ENCODE data around the gene KRTAP4-8.
"Not testable (repeated sequence)": the region's sequence is repeated elsewhere in the genome, so short reads cannot be mapped to it uniquely, and the experiment has no call there.

KRTAP4-8 gene

DNA sequence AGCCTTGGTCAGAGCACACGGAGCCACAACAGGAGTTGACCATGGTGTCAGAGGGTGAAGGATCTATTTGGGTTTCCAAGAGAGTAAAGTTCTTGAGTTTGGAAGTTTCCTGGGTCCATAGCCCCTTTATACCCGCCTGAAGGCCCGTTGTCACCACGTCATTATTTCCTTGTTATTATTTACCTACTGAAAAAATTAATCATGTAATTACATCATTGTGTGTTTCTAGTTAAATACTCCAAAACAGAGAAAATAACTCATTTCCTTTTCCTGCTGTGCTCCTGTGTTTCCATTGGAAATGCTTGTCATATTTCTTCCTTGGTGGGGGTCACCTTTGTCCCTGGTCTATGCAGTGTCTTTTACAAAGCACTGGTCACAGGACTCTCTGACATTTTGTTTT lies at the start of gene KRTAP4-8:
KRTAP4-8 (minus strand) TSS at position 101 of the 400 bp plus-strand sequence; CDS start at position 43, 58 bp downstream.
- DNase-seq (ENCODE audit: low read depth in 2 of 2): no peak

DNA sequence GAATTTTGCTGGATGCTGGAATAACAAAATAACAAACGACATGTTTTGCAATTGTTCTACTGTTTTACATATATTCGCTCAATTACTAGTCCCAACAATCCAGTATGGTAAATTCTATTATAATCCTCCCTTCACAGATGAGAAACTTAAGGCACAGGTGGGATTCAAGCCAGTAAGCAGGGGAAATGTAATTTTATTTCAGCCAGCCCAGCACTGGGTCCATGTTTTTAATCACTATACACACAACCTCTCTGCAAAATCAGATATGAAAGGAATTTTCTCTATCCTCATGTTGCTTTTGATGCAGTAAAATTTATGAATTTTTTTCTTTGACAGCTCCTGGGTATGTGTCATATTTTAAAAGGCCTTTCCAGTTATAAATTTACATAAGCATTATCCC lies 47.3 kb upstream of the KRTAP4-8 start:
- no peak for DNase-seq (ENCODE audit: low read depth in 2 of 2)

DNA sequence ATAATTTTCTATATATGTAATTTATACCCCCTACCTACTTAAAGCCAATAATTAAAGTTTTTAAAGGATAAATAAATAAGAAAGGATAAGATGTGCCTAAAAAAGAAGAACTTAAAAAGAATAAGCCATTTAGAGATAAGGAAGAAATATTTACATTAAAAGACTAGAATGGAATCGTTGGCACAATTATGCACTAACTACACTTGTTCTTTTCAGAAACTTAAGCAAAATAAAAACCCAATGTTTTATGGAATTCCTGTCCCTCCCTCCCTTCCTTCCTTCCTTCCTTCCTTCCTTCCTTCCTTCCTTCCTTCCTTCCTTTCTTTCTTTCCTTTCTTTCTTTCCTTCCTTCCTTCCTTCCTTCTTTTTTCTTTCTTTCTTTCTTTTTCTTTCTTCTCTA lies 46.9 kb upstream of the KRTAP4-8 start:
- DNase-seq (ENCODE audit: low read depth in 2 of 2): no peak

DNA sequence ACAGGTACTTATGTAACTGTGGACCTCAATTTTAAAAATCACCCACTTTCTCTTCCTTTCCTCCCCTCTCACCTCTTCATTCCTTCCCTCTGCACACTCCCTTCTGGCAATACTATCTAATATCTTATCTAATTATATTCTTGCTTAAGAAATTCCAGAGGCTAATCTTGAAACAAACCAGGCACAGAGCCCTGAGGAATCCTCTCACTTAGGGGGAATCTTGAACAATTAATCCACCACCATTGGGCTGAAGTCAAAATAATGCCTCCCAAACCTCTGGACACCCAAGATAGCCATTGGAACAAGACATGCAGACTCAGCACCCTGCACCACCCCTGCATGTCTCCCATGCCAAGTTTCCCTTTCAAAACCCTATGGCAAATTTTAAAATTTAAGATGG lies 43.4 kb upstream of the KRTAP4-8 start:
- no peak for DNase-seq (ENCODE audit: low read depth in 2 of 2)

DNA sequence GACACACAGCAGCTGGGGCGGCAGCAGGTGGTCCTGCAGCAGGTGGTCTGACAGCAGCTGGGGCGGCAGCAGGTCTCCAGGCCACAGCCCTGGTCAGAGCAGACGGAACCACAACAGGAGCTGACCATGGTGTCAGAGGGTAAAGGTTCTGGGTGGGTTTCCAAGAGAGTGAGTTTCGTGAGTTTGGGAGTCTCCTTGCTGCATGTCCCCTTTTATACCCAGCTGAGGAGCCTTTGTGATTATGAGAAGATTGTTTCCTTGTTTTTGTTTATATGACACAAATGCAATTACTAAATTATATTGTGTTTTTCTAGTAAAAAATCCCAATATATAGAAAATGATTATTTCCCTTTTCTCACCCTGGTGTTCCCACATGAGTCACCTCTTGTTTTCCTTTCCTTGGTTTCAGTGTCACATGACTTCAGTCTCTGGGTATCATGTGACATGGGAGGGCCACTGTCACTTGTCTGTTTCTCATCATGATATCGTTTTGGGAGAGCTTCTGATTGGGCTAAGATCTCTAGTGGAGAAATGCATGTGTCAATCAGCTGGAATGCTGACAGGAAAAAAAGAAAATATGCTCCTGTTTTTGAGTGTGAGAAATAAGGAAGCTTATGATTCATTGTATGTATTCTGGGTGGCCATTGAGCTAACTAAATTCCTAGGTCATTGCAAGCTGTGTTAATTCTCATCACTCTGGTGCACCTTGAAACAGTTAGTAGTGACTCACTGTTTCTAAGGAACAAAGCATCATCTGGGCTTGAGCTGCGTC lies 42.6 kb upstream of the KRTAP4-8 start, which contains the start of gene KRTAP4-6:
KRTAP4-6 (minus strand) TSS at position 185 of the 772 bp plus-strand sequence; CDS start at position 128, 57 bp downstream.
- DNase-seq (ENCODE audit: low read depth in 2 of 2): no peak

DNA sequence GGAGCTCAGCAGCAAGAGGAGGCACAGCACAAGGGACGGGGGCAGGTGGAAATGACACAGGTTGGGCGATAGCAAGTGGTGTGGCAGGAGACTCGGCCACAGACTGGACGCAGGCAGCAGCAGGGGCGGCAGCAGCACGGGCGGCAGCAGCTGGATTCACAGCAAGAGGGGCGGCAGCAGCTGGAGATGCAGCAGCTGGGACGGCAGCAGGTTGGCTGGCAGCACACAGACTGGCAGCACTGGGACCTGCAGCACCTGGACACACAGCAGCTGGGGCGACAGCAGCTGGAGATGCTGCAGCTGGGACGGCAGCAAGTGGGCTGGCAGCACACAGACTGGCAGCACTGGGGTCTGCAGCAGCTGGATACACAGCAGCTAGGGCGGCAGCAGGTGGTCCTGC lies 41.9 kb upstream of the KRTAP4-8 start:
- not testable (repeated sequence) for DNase-seq (ENCODE audit: low read depth in 2 of 2)

DNA sequence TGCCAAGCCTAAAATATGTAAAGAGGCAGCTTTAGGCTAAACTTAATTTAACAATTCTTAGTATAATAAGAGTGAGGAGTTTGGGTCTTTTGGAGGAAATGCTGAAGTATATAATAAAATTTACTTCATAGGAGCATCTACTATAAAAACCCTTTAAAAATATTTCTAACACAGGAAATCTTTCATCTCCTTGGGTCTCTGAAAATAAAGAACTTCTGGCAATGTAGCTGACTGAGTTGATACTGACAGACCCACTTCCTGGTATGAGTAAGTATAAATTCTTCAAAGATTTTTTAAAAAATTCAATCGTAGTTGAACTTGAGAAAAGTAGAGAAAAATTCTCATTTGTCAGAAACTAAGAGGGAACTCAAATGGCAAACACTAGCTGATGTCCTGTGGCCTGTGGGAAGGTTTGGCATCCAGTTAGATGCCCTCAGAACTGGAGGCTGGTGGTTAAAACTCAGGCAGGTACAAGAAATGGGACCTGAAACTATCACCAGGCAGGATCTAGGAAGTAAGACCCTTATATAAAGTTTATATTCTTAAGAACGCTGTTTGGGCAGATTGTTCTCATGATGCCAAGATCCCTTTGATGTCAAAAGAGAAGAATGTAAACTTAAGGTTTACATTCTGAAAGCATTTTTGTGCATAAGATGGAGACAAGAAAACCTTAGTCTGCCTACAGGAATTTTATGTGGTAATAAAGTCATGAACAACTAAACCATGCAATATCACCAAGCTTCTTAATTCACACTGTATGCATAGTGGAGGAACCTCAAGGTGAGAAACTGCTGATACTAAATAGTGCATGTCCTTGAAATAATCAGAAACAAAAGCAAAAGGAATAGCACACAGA lies 36.2 kb upstream of the KRTAP4-8 start:
- no peak for DNase-seq (ENCODE audit: low read depth in 2 of 2)

DNA sequence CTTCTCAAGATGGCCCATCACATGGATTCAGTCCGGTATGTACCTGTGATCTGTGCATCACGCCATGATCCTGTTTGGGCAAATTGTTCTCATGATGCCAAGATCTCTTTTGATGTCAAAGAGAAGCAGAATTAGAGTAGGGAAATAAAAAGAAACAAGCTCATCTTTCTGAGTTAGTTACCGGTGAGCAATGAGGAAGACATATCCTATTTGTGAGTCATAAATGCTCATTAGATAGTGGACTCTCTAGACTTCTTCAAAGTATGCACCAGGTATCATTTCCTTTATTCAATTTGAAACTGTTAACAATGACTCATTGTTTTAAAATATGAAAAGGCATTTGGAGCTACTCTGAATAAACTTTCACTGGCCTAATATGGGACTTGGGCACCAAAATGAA lies 34.0 kb upstream of the KRTAP4-8 start:
- DNase-seq (ENCODE audit: low read depth in 2 of 2): no peak

DNA sequence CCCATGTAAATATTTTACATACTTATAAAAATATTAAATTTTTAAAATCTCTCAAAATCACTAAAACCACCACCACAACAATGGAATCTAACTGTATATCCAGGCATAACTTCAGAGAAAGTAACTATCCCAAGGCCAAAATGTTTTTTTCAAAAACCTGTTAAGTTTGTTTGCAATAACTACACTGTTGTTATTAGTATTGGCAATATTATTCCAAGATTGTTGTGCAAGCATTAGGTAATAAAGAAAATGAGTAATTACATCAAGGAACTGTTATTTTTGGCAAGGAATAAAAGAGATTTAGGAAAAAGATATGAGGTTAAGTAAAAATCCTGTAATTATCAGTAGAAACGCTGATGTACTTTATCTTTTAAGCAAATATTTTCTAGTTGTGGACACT lies 29.4 kb upstream of the KRTAP4-8 start:
- DNase-seq (ENCODE audit: low read depth in 2 of 2): no peak

DNA sequence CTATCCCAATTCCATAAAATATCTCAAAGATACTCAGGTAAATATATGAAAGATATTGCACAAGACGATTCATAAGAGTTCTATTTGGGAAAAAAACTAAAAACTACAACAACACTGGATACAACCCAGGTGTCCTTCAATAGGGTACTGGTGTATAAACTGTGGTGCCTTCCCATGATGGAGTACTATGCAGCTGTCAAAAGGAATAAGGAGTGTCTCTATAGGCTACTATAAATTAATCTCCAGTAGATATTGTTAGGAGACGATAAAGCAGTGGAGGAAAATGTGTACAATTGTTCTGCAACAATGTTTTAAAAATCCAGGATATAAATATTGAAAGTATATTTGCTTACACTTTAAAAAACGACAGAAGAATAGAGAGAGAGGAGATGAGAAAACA lies 28.5 kb upstream of the KRTAP4-8 start:
- DNase-seq (ENCODE audit: low read depth in 2 of 2): no peak

DNA sequence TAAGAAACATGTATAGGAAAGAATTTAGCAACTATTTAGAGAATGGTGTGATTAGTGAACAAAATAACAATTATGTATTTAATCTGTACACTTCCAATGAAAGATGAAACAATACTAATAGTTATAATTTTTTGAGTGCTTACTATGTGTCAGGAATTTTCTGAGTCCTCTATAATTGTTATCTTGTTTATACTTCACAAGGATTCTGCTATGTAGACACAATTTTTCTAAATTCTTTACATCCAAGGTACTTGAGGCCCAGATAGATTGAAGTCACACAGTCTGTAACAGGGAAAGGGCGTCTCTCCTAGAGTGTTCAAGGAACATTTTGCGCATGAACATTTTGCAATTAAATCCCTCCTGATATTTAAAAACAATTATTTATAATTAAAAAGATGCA lies 27.1 kb upstream of the KRTAP4-8 start:
- DNase-seq (ENCODE audit: low read depth in 2 of 2): no peak

DNA sequence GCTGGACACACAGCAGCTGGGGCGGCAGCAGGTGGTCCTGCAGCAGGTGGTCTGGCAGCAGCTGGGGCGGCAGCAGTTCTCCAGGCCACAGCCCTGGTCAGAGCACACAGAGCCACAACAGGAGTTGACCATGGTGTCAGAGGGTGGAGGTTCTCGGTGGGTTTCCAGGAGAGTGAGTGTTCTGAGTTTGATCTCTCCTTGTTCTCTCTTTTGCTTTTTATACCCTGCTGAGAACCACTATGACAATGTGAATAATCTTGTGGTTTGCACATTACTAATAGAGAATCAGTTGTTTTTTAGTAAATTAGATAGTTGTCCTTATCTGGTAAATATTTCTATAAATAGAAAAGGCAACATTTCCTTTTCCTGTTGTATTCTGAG lies 26.0 kb upstream of the KRTAP4-8 start, which contains the start of gene KRTAP4-12:
KRTAP4-12 (minus strand) TSS at position 192 of the 381 bp plus-strand sequence; CDS start at position 132, 60 bp downstream.
- DNase-seq (ENCODE audit: low read depth in 2 of 2): not testable (repeated sequence)

DNA sequence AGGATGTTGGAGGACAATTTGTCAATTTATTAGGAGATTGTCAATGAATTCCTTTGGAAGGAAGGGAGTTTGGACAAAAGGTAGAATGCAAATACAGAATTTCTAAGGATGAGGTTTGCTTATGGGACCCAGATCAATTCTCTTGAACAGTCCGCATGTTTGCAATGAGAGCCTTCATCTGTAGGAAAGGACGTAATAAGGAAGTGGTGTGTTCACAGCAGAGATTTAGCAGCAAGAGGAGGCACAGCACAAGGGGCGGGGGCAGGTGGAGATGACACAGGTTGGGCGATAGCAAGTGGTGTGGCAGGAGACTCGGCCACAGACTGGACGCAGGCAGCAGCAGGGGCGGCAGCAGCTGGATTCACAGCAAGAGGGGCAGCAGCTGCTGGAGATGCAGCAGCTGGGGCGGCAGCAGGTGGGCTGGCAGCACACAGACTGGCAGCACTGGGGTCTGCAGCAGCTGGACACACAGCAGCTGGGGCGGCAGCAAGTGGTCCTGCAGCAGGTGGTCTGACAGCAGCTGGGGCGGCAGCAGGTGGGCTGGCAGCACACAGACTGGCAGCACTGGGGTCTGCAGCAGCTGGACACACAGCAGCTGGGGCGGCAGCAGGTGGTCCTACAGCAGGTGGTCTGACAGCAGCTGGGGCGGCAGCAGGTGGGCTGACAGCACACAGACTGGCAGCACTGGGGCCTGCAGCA lies 25.5 kb upstream of the KRTAP4-8 start:
- DNase-seq (ENCODE audit: low read depth in 2 of 2): not testable (repeated sequence)

DNA sequence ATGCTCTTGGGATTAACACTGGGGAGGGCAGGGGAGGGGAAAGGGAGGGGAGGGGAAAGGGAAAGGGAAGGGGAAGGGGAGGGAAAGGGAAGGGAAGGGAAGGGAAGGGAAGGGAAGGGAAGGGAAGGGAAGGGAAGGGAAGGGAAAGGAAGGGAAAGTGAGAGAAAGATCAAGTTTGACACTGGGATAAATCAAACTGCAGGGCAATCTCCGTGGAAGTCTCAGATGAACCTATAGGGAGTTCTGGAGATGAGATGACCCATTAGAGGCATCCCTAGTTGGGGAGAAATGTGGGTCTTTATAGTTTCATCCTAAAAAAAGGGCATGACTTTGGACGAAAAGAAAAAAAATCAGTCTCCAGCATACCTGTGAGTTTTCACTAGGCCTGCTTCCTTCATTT lies 23.8 kb upstream of the KRTAP4-8 start:
- DNase-seq (ENCODE audit: low read depth in 2 of 2): no peak

DNA sequence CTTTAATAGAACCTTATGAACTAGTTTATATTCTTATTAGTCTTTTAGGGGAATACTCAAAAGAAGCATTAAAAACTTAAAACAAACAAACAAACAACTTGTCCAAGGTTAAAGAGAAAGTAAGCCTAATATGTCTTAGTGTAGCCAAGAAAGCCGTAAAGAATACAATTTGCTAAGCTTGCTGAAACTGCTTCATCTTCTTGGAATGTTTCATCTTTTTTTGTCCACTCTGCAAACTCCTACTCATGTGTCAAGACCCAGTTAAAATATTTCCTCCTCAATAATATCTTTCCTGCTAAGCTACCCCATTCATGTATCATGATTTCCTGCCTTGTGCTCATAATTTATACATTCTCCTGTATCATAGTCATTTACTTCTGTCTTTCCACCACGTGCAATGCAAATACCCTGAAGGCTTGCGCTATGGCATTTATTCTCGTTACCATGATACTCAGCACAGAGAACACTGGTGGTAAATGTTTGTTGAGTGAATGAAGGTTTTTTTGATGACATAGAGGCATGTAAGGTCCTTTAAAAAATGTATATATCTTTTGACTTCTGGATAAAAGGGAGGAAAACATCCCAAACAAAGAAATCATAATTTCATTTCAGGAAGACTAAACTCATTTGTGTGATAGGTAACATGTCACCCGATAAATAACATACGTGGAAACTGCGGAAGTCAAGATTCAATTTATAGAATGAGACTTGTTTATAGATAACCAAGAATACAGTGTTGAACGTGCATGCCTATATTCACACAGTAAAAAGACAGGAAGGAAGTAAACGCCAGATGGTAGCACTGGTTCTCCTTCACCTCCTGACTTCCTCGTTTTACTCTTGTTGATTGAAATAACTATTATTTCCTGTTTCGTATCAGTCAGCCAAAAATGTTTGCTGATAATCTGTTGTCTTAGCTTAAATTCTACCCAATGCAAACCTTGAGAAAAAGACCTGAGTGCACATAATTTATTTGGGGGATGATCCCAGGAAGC lies 22.1 kb upstream of the KRTAP4-8 start:
- not testable (repeated sequence) for DNase-seq (ENCODE audit: low read depth in 2 of 2)

DNA sequence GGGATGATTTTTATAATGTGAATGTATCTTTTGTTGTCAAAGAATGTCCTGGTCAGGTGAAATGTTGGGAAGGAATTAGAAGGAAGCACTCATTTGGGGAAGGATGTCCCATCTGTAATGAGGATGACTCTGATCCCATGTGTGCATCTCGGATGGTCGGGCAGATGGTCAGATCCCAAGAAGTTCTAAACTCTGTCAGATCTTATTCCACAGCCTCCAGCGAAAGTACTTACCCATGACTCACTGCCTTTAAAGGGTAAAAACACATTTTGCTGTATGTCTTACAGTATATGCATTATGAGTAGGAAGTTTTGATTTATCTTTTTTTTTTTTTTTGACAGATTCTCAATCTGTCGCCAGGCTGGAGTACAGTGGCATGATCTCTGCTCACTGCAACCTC lies 20.8 kb upstream of the KRTAP4-8 start:
- DNase-seq (ENCODE audit: low read depth in 2 of 2): no peak

DNA sequence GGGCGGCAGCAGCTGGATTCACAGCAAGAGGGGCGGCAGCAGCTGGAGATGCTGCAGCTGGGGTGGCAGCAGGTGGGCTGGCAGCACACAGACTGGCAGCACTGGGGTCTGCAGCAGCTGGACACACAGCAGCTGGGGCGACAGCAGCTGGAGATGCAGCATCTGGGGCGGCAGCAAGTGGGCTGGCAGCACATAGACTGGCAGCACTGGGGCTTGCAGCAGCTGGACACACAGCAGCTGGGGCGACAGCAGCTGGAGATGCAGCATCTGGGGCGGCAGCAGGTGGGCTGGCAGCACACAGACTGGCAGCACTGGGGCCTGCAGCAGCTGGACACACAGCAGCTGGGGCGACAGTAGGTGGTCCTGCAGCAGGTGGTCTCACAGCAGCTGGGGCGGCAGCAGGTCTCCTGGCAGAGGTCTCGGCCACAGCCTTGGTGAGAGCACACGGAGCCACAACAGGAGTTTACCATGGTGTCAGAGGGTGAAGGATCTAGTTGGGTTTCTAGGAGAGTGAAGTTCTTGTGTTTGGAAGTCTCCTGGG lies 20.0 kb upstream of the KRTAP4-8 start, which contains the start of gene KRTAP4-11:
KRTAP4-11 (minus strand) TSS at position 528 of the 541 bp plus-strand sequence; CDS start at position 470, 58 bp downstream.
- DNase-seq (ENCODE audit: low read depth in 2 of 2): not testable (repeated sequence)

DNA sequence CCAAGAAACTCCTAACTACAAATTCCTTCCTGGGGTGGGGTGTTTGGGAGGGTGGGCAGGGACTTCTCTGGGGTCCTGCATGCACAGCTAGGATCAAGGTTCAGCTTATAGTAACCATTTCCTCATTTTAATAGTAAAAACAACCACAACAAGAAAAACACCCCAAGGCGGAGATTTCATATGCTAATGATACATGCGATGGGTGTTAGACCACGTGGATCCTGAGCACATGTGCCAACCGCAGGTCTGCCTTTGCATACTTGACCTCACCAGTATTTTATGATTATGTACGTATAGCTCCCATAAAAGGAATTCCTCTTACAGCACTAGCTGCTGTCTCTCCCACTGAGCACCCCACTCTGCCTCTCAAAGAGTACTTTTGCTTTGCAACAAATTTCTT lies 18.4 kb upstream of the KRTAP4-8 start:
- no peak for DNase-seq (ENCODE audit: low read depth in 2 of 2)

DNA sequence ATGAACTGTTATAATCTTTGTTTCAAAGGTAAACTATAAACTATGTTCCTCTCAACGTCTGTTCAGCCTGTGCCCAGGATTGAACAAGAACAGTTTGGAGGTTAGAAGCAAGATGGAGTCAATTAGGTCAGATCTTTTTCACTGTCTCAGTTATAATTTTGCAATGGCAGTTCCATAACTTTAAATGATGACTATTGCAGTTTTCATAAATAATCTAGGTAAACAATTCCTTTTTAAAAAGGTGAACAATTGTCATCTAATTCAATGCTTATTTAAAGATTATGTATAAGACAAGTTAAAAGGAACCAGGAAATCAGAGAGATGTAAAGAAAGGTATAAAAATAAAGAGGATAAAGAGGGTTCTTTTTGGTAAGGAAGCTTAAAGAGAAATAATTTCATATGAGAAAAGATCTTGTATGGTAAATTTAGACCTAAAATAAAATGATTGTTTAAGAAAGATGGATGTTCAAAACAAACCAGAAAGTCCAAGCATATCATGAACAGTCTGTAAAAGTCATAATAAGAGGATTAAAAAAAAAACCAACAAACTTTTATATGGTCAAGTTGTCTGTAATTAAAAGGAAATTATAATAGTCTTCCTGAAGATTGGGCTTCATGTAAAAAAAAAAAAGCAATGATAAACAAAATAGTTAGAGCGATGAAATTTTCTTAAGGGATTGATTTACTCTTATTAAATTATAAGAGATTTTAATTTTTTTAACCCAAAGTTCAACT lies 13.4 kb upstream of the KRTAP4-8 start:
- DNase-seq (ENCODE audit: low read depth in 2 of 2): no peak

All from stimulated activated CD4-positive, alpha-beta T cell treated with anti-CD3 and anti-CD28 coated beads, Interleukin-1b, Interleukin-23, amount 100 ng/mL, for 1 hour (primary cell).